LoVo (cell line): ENCODE data around the gene FYB2.

Experiments used
- DNase-seq: peaks from one replicate; pipeline ENCODE4 v3.0.0-alpha.2; 2016; ENCODE audit warnings: low spot score

The FYB2 gene

GRCh38 chr1:56819387-56819899, at the start of gene FYB2:
TSS of gene FYB2 (minus strand) at chr1:56819404. CDS start at chr1:56819290, 114 bp downstream.
- no peak for DNase-seq

- no peak for DNase-seq
Measured at GRCh38 chr1:56868761-56869160, 49.6 kb upstream of the FYB2 start.

- DNase-seq = no peak
Measured at GRCh38 chr1:56867491-56867890, 48.3 kb upstream of the FYB2 start.

GRCh38 chr1:56866656-56867055, 47.5 kb upstream of the FYB2 start:
- DNase-seq = no peak

- DNase-seq = no peak
Measured at GRCh38 chr1:56864430-56864829, 45.2 kb upstream of the FYB2 start.

GRCh38 chr1:56863265-56863992, 44.2 kb upstream of the FYB2 start:
- DNase-seq = no peak

- DNase-seq = no peak
Measured at GRCh38 chr1:56859287-56859686, 40.1 kb upstream of the FYB2 start.

- no peak for DNase-seq
Measured at GRCh38 chr1:56856186-56856585, 37.0 kb upstream of the FYB2 start.

GRCh38 chr1:56855190-56855589, 36.0 kb upstream of the FYB2 start:
- no peak for DNase-seq

- DNase-seq = no peak
Measured at GRCh38 chr1:56854521-56855099, 35.4 kb upstream of the FYB2 start, which contains the start of gene C8A. TSS of gene C8A (plus strand) at chr1:56854797. CDS start at chr1:56854902, 105 bp downstream.

GRCh38 chr1:56852476-56852875, 33.3 kb upstream of the FYB2 start:
- DNase-seq = no peak

GRCh38 chr1:56850922-56851321, 31.7 kb upstream of the FYB2 start:
- DNase-seq = no peak

- DNase-seq = no peak
Measured at GRCh38 chr1:56850411-56850810, 31.2 kb upstream of the FYB2 start.

GRCh38 chr1:56849750-56850149, 30.5 kb upstream of the FYB2 start:
- DNase-seq = no peak

- DNase-seq = no peak
Measured at GRCh38 chr1:56845343-56845742, 26.1 kb upstream of the FYB2 start.

- no peak for DNase-seq
Measured at GRCh38 chr1:56844545-56845136, 25.4 kb upstream of the FYB2 start.

- DNase-seq = no peak
Measured at GRCh38 chr1:56843544-56843943, 24.3 kb upstream of the FYB2 start.

- DNase-seq = no peak
Measured at GRCh38 chr1:56838759-56839158, 19.6 kb upstream of the FYB2 start.

- no peak for DNase-seq
Measured at GRCh38 chr1:56837244-56837939, 18.2 kb upstream of the FYB2 start.

- DNase-seq = no peak
Measured at GRCh38 chr1:56836359-56836758, 17.2 kb upstream of the FYB2 start.

GRCh38 chr1:56835657-56836056, 16.5 kb upstream of the FYB2 start:
- no peak for DNase-seq

GRCh38 chr1:56834137-56834900, 15.1 kb upstream of the FYB2 start:
- no peak for DNase-seq
